RPMI7951 (cell line): Measurements from ENCODE around the gene NFIC. TPM values are rescaled to one million over a fixed set of nuclear protein-coding genes. Genes with fewer than 3 reads are reported as not detected.

Experiments used
- DNase-seq: peaks from one replicate; pipeline ENCODE4 v3.0.0-alpha.2; 2012; ENCODE audit warnings: low read depth
- total RNA-seq: library from RNA; depleted of rRNA; stranded (reverse); fragments of >200 nt; shearing (Covaris generic); gene quantifications from 2 replicates; pipeline ENCODE4 v1.2.3, GENCODE V29; 2014

NFIC gene
- total RNA-seq, 1 experiment from 2014 or later = 20.9 TPM

- DNase-seq = peak; percentile 69
Observed at GRCh38 chr19:3359015-3359918, 7.1 kb upstream of the NFIC start.

GRCh38 chr19:3359919-3360420 lies 6.4 kb upstream of the NFIC start:
- no peak for DNase-seq

GRCh38 chr19:3360421-3361383 lies 5.7 kb upstream of the NFIC start:
- DNase-seq = peak; percentile 34

GRCh38 chr19:3361384-3362216 lies 4.8 kb upstream of the NFIC start:
- DNase-seq = no peak

- DNase-seq = no peak
Observed at GRCh38 chr19:3362217-3362906, 4.0 kb upstream of the NFIC start.

- DNase-seq = no peak
Observed at GRCh38 chr19:3363841-3364500, 2.4 kb upstream of the NFIC start.

- DNase-seq = no peak
Observed at GRCh38 chr19:3364501-3364858, 1.9 kb upstream of the NFIC start.

GRCh38 chr19:3365093-3365835 lies 1.1 kb upstream of the NFIC start:
- DNase-seq = peak; percentile 91

GRCh38 chr19:3366753-3367627 lies 607 bp downstream of the NFIC start:
- DNase-seq = peak; percentile 29

GRCh38 chr19:3367628-3368440 lies 1.5 kb downstream of the NFIC start:
- no peak for DNase-seq

GRCh38 chr19:3368441-3368795 lies 2.0 kb downstream of the NFIC start:
- DNase-seq = no peak

GRCh38 chr19:3368848-3369336 lies 2.5 kb downstream of the NFIC start:
- peak; percentile 35 for DNase-seq

- DNase-seq = peak; percentile 54
Observed at GRCh38 chr19:3369337-3370213, 3.2 kb downstream of the NFIC start.

- DNase-seq = no peak
Observed at GRCh38 chr19:3370214-3370720, 3.9 kb downstream of the NFIC start.

- no peak for DNase-seq
Observed at GRCh38 chr19:3370728-3371591, 4.6 kb downstream of the NFIC start.
